Stomach smooth muscle (tissue), 2 donors: ENCODE results near the gene RYK.
"Not testable (repeated sequence)": the region's sequence is repeated elsewhere in the genome, so short reads cannot be mapped to it uniquely, and the experiment has no call there.

Experiments
- H3K27ac ChIP-seq: one replicate; pipeline ENCODE4 v1.7.0; 2013; ENCODE audit warnings: mild to moderate bottlenecking, low read length, inconsistent platforms
- H3K27me3 ChIP-seq, 2 donors: one replicate each; pipeline ENCODE4 v1.7.0; 2013; ENCODE audit warnings: low read length in 2 of 2; ENCODE audit not compliant: insufficient read depth in 2 of 2, control insufficient read depth in 1 of 2
- H3K36me3 ChIP-seq, 2 donors: one replicate each; pipeline ENCODE4 v1.7.0; 2013; ENCODE audit warnings: low read length in 2 of 2; ENCODE audit not compliant: control insufficient read depth in 2 of 2, insufficient read depth in 2 of 2
- H3K4me1 ChIP-seq: one replicate; pipeline ENCODE4 v1.7.0; 2013; ENCODE audit warnings: low read length; ENCODE audit not compliant: control insufficient read depth, insufficient read depth
- H3K4me3 ChIP-seq, 2 donors: one replicate each; pipeline ENCODE4 v1.7.0; 2013; ENCODE audit warnings: low read length in 2 of 2
- H3K9ac ChIP-seq, 2 donors: one replicate each; pipeline ENCODE4 v1.7.0; 2013; ENCODE audit warnings: low read length in 2 of 2, mild to moderate bottlenecking in 1 of 2
- H3K9me3 ChIP-seq, 2 donors: one replicate each; pipeline ENCODE4 v1.7.0; 2013; ENCODE audit warnings: low read length in 2 of 2; ENCODE audit not compliant: control insufficient read depth in 2 of 2
- donor health status: healthy.
- donor health status: Pancreatic carcinoma.

Gene RYK

DNA sequence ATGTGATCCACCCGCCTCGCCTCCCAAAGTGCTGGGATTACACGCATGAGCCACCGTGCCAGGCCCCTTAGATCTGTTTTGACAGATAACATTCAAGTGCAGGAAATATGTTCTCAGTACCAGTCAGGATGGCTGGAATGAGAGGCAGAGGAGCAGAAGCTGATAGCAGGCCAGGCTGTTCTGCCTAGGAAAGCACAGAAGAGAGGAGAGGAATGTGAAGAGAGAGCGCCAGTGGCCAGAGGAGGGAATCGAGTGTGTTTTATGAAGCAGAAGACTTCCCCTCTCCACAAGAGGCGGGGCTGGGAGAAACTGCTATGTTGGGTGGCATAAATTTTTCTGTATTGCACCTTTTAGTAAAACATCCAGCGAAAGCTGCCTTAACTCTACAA, 32.0 kb upstream of the RYK start:
- Histone ChIP-seq H3K9ac (no peak overlapping the region), H3K4me1 (peaks cover 7% of the 10 kb centered on the region), H3K4me3 (no peak overlapping the region), H3K27ac (no peak overlapping the region), H3K36me3 (no peaks in the 10 kb centered on the region), H3K27me3 (no peaks in the 10 kb centered on the region), H3K9me3 (no peaks in the 10 kb centered on the region)

DNA sequence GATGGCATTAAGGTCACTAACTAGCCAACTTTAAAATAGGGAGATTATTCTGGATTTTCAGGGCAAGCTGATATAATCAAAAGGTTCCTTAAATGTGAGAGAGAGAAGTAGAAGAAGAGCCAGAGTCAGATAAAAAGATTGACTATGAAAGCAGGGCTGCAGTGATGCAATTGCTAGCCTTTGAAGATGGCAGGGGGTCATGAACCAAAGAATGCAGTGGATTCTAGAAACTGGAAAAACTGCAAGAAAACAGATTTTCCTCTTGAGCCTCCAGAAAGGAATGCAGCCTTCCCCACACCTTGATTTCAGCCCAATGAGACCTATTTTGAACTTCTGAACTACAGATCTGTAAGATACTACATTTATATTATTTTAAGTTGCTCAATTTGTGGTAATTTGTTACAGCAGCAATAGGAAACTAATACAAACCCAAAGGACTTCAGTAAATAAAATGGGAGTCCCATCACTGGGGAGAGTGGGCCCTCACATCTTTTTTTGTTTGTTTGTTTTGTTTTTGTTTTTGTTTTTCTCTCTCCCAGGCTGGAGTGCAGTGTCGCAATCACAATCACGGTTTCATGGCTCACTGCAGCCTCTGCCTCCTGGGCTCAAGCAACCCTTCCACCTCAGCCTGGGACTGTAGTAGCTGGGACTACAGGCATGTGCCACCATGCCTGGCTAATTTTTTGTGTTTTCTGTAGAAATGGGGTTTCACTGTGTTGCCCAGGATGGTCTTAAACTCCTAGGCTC, 31.4 kb upstream of the RYK start:
- Histone ChIP-seq H3K4me1 (peaks cover 6% of the 10 kb centered on the region), H3K9ac (no peak overlapping the region), H3K4me3 (no peak overlapping the region), H3K27me3 (no peaks in the 10 kb centered on the region), H3K36me3 (no peaks in the 10 kb centered on the region), H3K9me3 (no peaks in the 10 kb centered on the region), H3K27ac (no peak overlapping the region)

GRCh38 chr3:134279466-134279865, 28.8 kb upstream of the RYK start:
- H3K36me3 ChIP-seq = no peaks in the 10 kb centered on the region
- H3K9me3 ChIP-seq = no peaks in the 10 kb centered on the region
- H3K27ac ChIP-seq = peak overlapping the region; percentile 8
- no peak overlapping the region for H3K4me3 ChIP-seq
- H3K4me1 ChIP-seq = peaks cover 4% of the 10 kb centered on the region
- no peak overlapping the region for H3K9ac ChIP-seq
- no peaks in the 10 kb centered on the region for H3K27me3 ChIP-seq

GRCh38 chr3:134277066-134277660, 26.5 kb upstream of the RYK start:
- no peaks in the 10 kb centered on the region for H3K9me3 ChIP-seq
- H3K4me1 ChIP-seq = peaks cover 4% of the 10 kb centered on the region
- H3K27ac ChIP-seq = no peak overlapping the region
- no peaks in the 10 kb centered on the region for H3K36me3 ChIP-seq
- H3K4me3 ChIP-seq = no peak overlapping the region
- H3K27me3 ChIP-seq = no peaks in the 10 kb centered on the region
- no peak overlapping the region for H3K9ac ChIP-seq

DNA sequence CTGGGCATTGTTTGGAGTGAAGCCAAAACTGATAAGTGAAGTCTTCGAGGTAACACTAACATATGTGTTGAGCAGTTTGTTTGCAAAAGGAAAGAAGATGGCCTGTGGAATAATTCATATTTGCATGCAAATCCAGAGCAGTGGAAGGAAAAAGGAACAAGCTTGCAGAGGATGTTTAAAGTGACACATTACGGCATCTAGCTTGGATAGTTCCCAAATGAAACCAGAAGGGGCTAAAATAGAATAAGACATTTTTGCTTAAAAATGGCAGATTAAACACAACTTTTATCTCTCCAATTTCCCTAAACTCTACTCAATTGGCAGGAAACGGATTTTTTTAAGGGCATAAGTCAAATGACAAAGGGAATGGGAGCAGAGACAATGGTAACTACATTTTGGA, 25.4 kb upstream of the RYK start:
- H3K27me3 ChIP-seq = no peaks in the 10 kb centered on the region
- H3K27ac ChIP-seq = no peak overlapping the region

GRCh38 chr3:134275110-134275509, 24.5 kb upstream of the RYK start:
- not testable (repeated sequence) for H3K27ac ChIP-seq, H3K9ac ChIP-seq, H3K4me3 ChIP-seq, H3K27me3 ChIP-seq, H3K4me1 ChIP-seq, H3K36me3 ChIP-seq, H3K9me3 ChIP-seq

More for the DNA sequence above, 25.4 kb upstream of the RYK start:
- Histone ChIP-seq H3K9ac (no peak overlapping the region), H3K4me3 (no peak overlapping the region), H3K36me3 (no peaks in the 10 kb centered on the region), H3K4me1 (peaks cover 4% of the 10 kb centered on the region), H3K9me3 (no peaks in the 10 kb centered on the region)

DNA sequence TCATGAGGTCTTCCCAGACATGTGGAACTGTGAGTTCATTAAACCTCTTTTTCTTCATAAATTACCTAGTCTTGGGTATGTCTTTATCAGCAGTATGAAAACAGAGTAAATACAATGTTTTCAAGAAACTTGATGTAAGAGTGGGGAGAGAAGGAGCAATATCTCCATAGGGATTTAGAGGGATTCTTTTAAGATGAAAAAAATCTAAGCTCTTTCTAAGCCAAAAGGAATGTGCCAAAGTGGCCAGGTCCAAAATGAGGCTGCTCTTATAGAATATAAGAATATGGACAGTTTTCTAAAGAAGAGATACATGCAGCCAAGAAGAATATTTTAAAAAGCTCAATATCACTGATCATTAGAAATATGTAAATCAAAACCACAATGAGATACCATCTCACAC, 23.9 kb upstream of the RYK start:
- no peak overlapping the region for H3K9ac ChIP-seq

DNA sequence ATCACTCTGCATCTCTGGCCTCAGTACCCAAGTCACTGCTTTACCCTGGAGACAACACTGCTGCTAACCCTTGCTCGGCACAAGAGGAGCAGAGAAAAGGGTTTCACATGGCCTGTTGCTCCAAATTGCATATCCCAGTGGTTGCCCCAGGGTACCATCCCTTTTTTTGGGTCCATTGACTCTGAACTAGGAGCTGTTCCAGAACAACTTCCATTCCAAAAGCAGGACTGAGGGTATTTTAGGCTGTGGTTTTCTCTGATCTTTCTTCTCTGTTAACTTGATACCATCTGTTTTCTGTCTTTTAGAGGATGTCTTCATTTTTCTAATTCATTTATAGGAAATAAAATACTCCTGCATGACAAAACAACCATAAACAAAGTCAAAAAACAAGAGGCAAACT, 17.3 kb upstream of the RYK start:
- H3K9ac ChIP-seq = no peak overlapping the region
- H3K4me1 ChIP-seq = no peaks in the 10 kb centered on the region
- H3K4me3 ChIP-seq = no peak overlapping the region
- H3K27me3 ChIP-seq = peaks cover 0 to 2% of the 10 kb centered on the region in 2 donors
- H3K27ac ChIP-seq = no peak overlapping the region
- H3K9me3 ChIP-seq = no peaks in the 10 kb centered on the region
- no peaks in the 10 kb centered on the region for H3K36me3 ChIP-seq

More for the DNA sequence above, 23.9 kb upstream of the RYK start:
- Histone ChIP-seq H3K27me3 (peaks cover 0 to 2% of the 10 kb centered on the region in 2 donors), H3K27ac (no peak overlapping the region), H3K9me3 (no peaks in the 10 kb centered on the region), H3K4me3 (no peak overlapping the region), H3K4me1 (peaks cover 4% of the 10 kb centered on the region), H3K36me3 (no peaks in the 10 kb centered on the region)

GRCh38 chr3:134260987-134261386, 10.3 kb upstream of the RYK start:
- Histone ChIP-seq H3K9ac (no peak overlapping the region), H3K9me3 (no peaks in the 10 kb centered on the region), H3K27me3 (no peaks in the 10 kb centered on the region), H3K4me1 (no peaks in the 10 kb centered on the region), H3K36me3 (no peaks in the 10 kb centered on the region), H3K4me3 (no peak overlapping the region), H3K27ac (no peak overlapping the region)

DNA sequence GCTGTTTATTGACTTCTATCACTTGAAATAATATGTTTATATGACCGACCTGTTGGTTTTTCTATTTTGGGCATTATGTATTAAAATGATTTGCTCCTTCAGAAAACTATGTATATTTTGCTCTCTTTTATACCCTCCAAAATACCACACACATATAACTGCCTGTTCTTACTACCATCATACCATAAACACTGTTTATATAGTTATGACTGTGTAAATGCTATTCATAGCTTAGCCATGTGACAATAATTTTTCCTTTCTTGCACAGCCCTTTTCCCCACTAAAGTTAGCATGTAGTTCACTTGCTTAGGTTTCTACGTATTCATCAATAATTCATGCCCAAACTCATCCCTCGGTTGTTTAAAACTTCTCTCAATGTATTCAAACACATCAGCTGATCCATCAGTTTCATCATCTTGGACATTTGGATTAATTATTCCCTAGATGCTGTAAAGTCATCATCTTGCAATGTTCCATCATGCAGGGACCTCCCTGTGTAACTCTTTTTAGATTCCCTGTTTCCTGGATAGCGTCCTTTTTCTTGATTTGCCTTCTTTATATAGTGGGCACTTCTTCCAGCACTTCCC, 8.2 kb upstream of the RYK start:
- Histone ChIP-seq H3K27me3 (no peaks in the 10 kb centered on the region), H3K36me3 (no peaks in the 10 kb centered on the region), H3K9ac (no peak overlapping the region), H3K27ac (no peak overlapping the region), H3K9me3 (no peaks in the 10 kb centered on the region), H3K4me3 (no peak overlapping the region), H3K4me1 (no peaks in the 10 kb centered on the region)

DNA sequence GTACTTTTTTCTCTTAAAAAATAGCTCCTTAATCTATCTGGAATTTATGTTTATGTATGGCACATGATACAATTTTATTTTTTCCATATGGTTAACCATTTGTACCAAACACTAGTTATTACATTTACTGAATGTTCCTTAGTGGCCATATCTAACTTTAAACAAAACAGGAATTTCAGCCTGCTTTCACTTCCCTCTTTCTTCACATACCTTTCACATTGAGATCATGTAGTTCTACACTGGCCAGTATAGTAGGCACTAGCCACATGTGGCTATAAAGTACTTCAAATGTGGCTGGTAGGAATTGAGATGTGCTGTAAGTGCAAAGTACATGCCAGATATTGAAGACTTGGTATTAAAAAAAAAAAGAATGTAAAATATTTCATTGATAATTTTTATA, 4.7 kb upstream of the RYK start:
- no peak overlapping the region for H3K9ac ChIP-seq
- no peak overlapping the region for H3K27ac ChIP-seq
- no peak overlapping the region for H3K4me3 ChIP-seq
- peaks cover 19% of the 10 kb centered on the region for H3K4me1 ChIP-seq
- no peaks in the 10 kb centered on the region for H3K27me3 ChIP-seq
- no peaks in the 10 kb centered on the region for H3K9me3 ChIP-seq
- no peaks in the 10 kb centered on the region for H3K36me3 ChIP-seq
